B cell (primary cell): Measurements from ENCODE around the gene ZNF18. TPM values are rescaled to one million over a fixed set of nuclear protein-coding genes. Genes with fewer than 3 reads are reported as not detected.

Experiments
- ATAC-seq: fragments of 200-7000 bp; cut with Tn5 transposase; one replicate; pipeline ENCODE4 v1.10.0; 2021; ENCODE audit warnings: low read depth, mild to moderate bottlenecking, moderate number of reproducible peaks, moderate library complexity
- CTCF ChIA-PET: fragments of 350-600 bp; sonication (Branson Sonifier 250); formaldehyde crosslinking; loops from one replicate; lab custom pipeline; 2021; ENCODE audit warnings: antibody characterized with exemption, inconsistent platforms; lab: Charles Lee
- POLR2A ChIA-PET: fragments of 350-600 bp; sonication (Branson Sonifier 250); formaldehyde crosslinking; loops from one replicate; lab custom pipeline; 2021; ENCODE audit warnings: antibody characterized with exemption; lab: Charles Lee
- DNase-seq: peaks from one replicate; pipeline ENCODE4 v3.0.0; 2013
- H2AFZ ChIP-seq: 2 replicates; pipeline ENCODE4 v1.6.1; 2012; ENCODE audit warnings: mild to moderate bottlenecking, low read depth, low read length; ENCODE audit not compliant: insufficient read depth, poor library complexity, severe bottlenecking
- H3K27ac ChIP-seq, 2 donors: 1 replicate in 1 of 2; 2 replicates in 1 of 2; pipeline ENCODE4 v1.5.1; 2012 to 2013; ENCODE audit warnings: low read length in 2 of 2, mild to moderate bottlenecking in 2 of 2, moderate library complexity in 1 of 2
- H3K27me3 ChIP-seq, 4 experiments: fragments of 200-600 bp in 1 of 4; sonication (generic) in 1 of 4; replicated peaks in 1 of 4; 1 replicate in 2 of 4; 2 replicates in 2 of 4; pipeline versions ENCODE4 v1.6.1 to v1.7.0; 2013 to 2016; ENCODE audit warnings: low read length in 3 of 4, mild to moderate bottlenecking in 2 of 4, mixed read lengths in 1 of 4, moderate library complexity in 1 of 4; ENCODE audit not compliant: insufficient read depth in 4 of 4, control insufficient read depth in 3 of 4; ENCODE audit errors: control extremely low read depth in 1 of 4
- H3K36me3 ChIP-seq, 2 experiments: replicated peaks in 1 of 2; 1 replicate in 1 of 2; 2 replicates in 1 of 2; pipeline versions ENCODE4 v1.6.1 to v1.7.1; 2013; ENCODE audit warnings: low read length in 1 of 2; ENCODE audit not compliant: insufficient read depth in 2 of 2, control insufficient read depth in 1 of 2; ENCODE audit errors: control extremely low read depth in 1 of 2, extremely low read depth in 1 of 2
- H3K4me1 ChIP-seq, 2 donors: fragments of 200-600 bp in 1 of 2; sonication (generic) in 1 of 2; 1 replicate in 1 of 2; 2 replicates in 1 of 2; pipeline versions ENCODE4 v1.5.1 to v1.6.1; 2013 to 2017; ENCODE audit warnings: low read length in 2 of 2; ENCODE audit not compliant: control insufficient read depth in 2 of 2, insufficient read depth in 2 of 2
- H3K4me2 ChIP-seq: replicated peaks from 2 replicates; pipeline ENCODE3; 2012; ENCODE audit warnings: mild to moderate bottlenecking, low read depth, low read length; ENCODE audit not compliant: poor library complexity, severe bottlenecking
- H3K4me3 ChIP-seq, 5 experiments: fragments of 200-600 bp in 1 of 5; sonication (generic) in 1 of 5; 1 replicate in 3 of 5; 2 replicates in 2 of 5; pipeline versions ENCODE4 v1.5.1 to v1.7.0; 2011 to 2016; ENCODE audit warnings: low read length in 4 of 5, mild to moderate bottlenecking in 4 of 5, low read depth in 2 of 5, control low read depth in 1 of 5, moderate library complexity in 1 of 5; ENCODE audit not compliant: insufficient read depth in 1 of 5; ENCODE audit errors: control extremely low read depth in 1 of 5, extremely low read depth in 1 of 5
- H3K79me2 ChIP-seq: fragments of 200-600 bp; sonication (generic); one replicate; pipeline ENCODE4 v1.6.0; 2016; ENCODE audit warnings: low read length; ENCODE audit not compliant: control insufficient read depth, insufficient read depth
- H3K9ac ChIP-seq: fragments of 200-600 bp; sonication (generic); 2 replicates; pipeline ENCODE4 v1.6.1; 2017; ENCODE audit warnings: mild to moderate bottlenecking, low read length, moderate library complexity
- H3K9me3 ChIP-seq, 3 donors: one replicate each; pipeline versions ENCODE4 v1.6.1 to v1.7.1; 2013; ENCODE audit warnings: low read length in 2 of 3; ENCODE audit not compliant: control insufficient read depth in 2 of 3, insufficient read depth in 1 of 3; ENCODE audit errors: control extremely low read depth in 1 of 3
- H4K20me1 ChIP-seq: 2 replicates; pipeline ENCODE4 v1.6.0; 2012; ENCODE audit warnings: mild to moderate bottlenecking, low read length; ENCODE audit not compliant: insufficient read depth, control insufficient read depth, poor library complexity, severe bottlenecking
- H3K27ac Mint-ChIP-seq: one replicate; pipeline ENCODE4 v1.8.0; 2021; ENCODE audit warnings: mixed read lengths
- H3K27me3 Mint-ChIP-seq: one replicate; pipeline ENCODE4 v1.8.0; 2021; ENCODE audit warnings: mixed read lengths
- H3K4me1 Mint-ChIP-seq: one replicate; pipeline ENCODE4 v1.8.0; 2021; ENCODE audit warnings: mixed read lengths
- H3K4me3 Mint-ChIP-seq: one replicate; pipeline ENCODE4 v1.8.0; 2021; ENCODE audit warnings: mixed read lengths
- H3K9me3 Mint-ChIP-seq: one replicate; pipeline ENCODE4 v1.8.0; 2022; ENCODE audit warnings: mixed read lengths; ENCODE audit not compliant: insufficient read depth
- EZH2 ChIP-seq: IDR thresholded peaks from 2 replicates; pipeline ENCODE4 v1.6.1; 2012; ENCODE audit warnings: borderline replicate concordance, low read depth, mild to moderate bottlenecking, moderate library complexity, low read length; ENCODE audit not compliant: insufficient read depth, poor library complexity, severe bottlenecking
- WGBS: methylation state at CpG from one replicate; pipeline ENCODE4 v1.1.5; 2013; ENCODE audit warnings: missing lambda C conversion rate; ENCODE audit not compliant: insufficient coverage; 5-methylcytosine and 5-hydroxymethylcytosine counted together
- intact Hi-C: fragments of 100-400 bp; cut with micrococcal nuclease; formaldehyde crosslinking; loops from one replicate; pipeline ENCODE4 v1.10.0; 2022
- polyA plus RNA-seq: library from polyadenylated mRNA; depleted of rRNA; stranded (reverse); fragments of >200 nt; gene quantifications from 2 replicates; pipeline ENCODE4 v1.2.3, GENCODE V29; 2012
- total RNA-seq, 2 donors: library from RNA; stranded (reverse); fragments of 120-200 nt in 1 of 2; gene quantifications; 1 replicate in 1 of 2; 2 replicates in 1 of 2; pipeline versions ENCODE4 v1.2.3 to v1.2.4, GENCODE V29; 2013 to 2022
- TF ChIP-seq, protein P1 (sequence below): fragments of 200-600 bp; IDR thresholded peaks from one replicate; pipeline ENCODE4 v1.8.0; 2022; ENCODE audit warnings: antibody characterized with exemption, mild to moderate bottlenecking

ZNF18 gene
- total and polyA plus RNA-seq, 2 donors (not counting 1 experiment from before 2014, with no cell fraction given) = 8.9 to 10.5 TPM

DNA sequence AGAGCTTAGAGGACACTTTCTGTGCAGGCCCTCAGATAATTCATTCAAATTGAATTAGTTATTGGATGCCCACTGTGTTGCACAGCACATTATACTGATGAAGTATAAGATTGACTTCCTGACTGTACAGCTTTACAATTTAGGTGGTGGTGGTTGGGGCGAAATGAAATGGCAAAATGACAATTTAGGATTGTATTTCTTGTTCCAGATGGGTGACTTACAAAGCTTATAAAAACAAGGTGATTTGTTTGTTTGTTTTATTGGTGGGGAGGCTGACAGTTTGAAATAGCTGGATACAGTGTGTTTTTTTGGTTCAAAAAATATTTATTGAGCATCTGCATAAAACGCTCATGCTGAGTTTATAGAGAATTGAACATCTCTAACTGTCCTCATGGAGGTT, 25.0 kb upstream of the ZNF18 start:
- no peaks in the 10 kb centered on the region for H3K9me3 Mint-ChIP-seq
- Histone ChIP-seq H3K36me3 (no peaks in the 10 kb centered on the region), H3K4me1 (peaks cover 14 to 15% of the 10 kb centered on the region in 2 donors), H3K27me3 (peaks cover 0 to 2% (median 0%) of the 10 kb centered on the region in 4 experiments), H3K4me2 (peak overlapping the region; percentile 88), H3K27ac (no peak overlapping the region), H2AFZ (no peak overlapping the region), H3K4me3 (no peak overlapping the region), H3K9ac (no peak overlapping the region), H4K20me1 (peaks cover 51% of the 10 kb centered on the region), H3K79me2 (peaks cover 71% of the 10 kb centered on the region), H3K9me3 (no peaks in the 10 kb centered on the region)
- intact Hi-C loops = no loop called here
- no peak for TF ChIP-seq EZH2
- TF ChIP-seq, protein P1, sequence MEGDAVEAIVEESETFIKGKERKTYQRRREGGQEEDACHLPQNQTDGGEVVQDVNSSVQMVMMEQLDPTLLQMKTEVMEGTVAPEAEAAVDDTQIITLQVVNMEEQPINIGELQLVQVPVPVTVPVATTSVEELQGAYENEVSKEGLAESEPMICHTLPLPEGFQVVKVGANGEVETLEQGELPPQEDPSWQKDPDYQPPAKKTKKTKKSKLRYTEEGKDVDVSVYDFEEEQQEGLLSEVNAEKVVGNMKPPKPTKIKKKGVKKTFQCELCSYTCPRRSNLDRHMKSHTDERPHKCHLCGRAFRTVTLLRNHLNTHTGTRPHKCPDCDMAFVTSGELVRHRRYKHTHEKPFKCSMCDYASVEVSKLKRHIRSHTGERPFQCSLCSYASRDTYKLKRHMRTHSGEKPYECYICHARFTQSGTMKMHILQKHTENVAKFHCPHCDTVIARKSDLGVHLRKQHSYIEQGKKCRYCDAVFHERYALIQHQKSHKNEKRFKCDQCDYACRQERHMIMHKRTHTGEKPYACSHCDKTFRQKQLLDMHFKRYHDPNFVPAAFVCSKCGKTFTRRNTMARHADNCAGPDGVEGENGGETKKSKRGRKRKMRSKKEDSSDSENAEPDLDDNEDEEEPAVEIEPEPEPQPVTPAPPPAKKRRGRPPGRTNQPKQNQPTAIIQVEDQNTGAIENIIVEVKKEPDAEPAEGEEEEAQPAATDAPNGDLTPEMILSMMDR = no peak
- H3K4me3 Mint-ChIP-seq = peak overlapping the region; percentile 81
- ChIA-PET CTCF (interaction anchor here (0.9 kb wide), 2 partner anchors 21 to 25 kb away, joined by 3 to 4 read pairs; partner anchors contain the start of gene ZNF18), POLR2A (no interaction called here)
- H3K4me1 Mint-ChIP-seq = peaks cover 51% of the 10 kb centered on the region
- 100% methylated on average over 1 of the region's 2 CpGs for WGBS
- peaks cover 5% of the 10 kb centered on the region for H3K27me3 Mint-ChIP-seq
- no peak for DNase-seq
- no peak for ATAC-seq
- H3K27ac Mint-ChIP-seq = no peak overlapping the region

DNA sequence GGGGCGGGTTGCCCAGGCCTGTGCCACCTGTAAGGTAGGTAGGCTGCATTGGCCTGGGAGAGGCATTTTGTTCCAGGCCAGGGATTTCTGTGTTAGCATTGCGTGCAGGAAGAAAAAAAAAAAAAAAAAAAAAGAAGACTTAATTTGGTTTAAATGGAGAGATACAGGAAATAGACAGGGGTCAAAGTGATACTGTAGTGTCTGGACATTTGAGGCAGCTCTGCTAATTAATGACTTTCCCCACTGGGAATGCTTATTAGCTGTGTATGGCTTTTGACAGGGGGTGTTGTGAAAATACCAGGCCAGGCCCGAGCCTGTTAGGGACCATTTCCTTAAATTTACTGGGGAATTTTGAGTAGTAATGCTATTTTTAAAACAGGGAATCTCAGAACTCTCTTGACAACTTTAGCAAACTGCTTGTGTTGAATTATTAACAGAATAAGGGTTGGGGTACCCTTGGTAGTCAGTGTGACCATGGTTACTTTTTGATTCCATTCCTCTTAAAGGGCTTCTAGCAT, 24.4 kb upstream of the ZNF18 start:
- Mint-ChIP-seq H3K4me3 (peak overlapping the region; percentile 81), H3K4me1 (peaks cover 48% of the 10 kb centered on the region), H3K27me3 (peaks cover 5% of the 10 kb centered on the region), H3K9me3 (no peaks in the 10 kb centered on the region), H3K27ac (peak overlapping the region; percentile 65)
- intact Hi-C loops = no loop called here
- Histone ChIP-seq H3K4me2 (peak overlapping the region; percentile 88), H3K27ac (peak overlapping the region in 1 of 2 donors; percentile 83), H2AFZ (peak overlapping the region; percentile 64), H3K79me2 (peaks cover 65% of the 10 kb centered on the region), H3K4me3 (peak overlapping the region; percentile 34 to 70 (median 69)), H4K20me1 (peaks cover 45% of the 10 kb centered on the region), H3K9me3 (no peaks in the 10 kb centered on the region), H3K36me3 (no peaks in the 10 kb centered on the region), H3K9ac (peak overlapping the region; percentile 84), H3K4me1 (peaks cover 14 to 15% of the 10 kb centered on the region in 2 donors), H3K27me3 (peaks cover 0 to 2% (median 0%) of the 10 kb centered on the region in 4 experiments)
- ATAC-seq = no peak
- TF ChIP-seq, protein P1 = no peak
- TF ChIP-seq EZH2 = no peak
- POLR2A ChIA-PET = no interaction called here
- no peak for DNase-seq
- WGBS = 10% methylated on average over 3 of the region's 3 CpGs
- CTCF ChIA-PET = no interaction called here
